Measurements from ENCODE around the gene OSBPL3.

OSBPL3 gene

GRCh38 chr7:24972166-24972477 is 7.9 kb downstream of the OSBPL3 start:
- in situ Hi-C loops (cut with HindIII; ENCODE audit: low pct_ligation_motif_present, low sequenced_read_pairs) = no loop called here
- TF ChIP-seq CTCF (IDR thresholded peaks at IDR 0.05; ENCODE audit: low read depth, low read length, missing control alignments) = no peak
- DNase-seq = no peak
- Histone ChIP-seq H3K27ac (peak overlapping the region; percentile 97), H3K36me3 (replicated peaks) (no peaks in the 10 kb centered on the region), H3K4me3 (ENCODE audit: low read depth, low read length) (no peak overlapping the region), H3K27me3 (replicated peaks) (no peaks in the 10 kb centered on the region)

- TF ChIP-seq CTCF (IDR thresholded peaks at IDR 0.05; ENCODE audit: low read depth, low read length, missing control alignments) = no peak
- Histone ChIP-seq H3K36me3 (replicated peaks) (no peaks in the 10 kb centered on the region), H3K27me3 (replicated peaks) (no peaks in the 10 kb centered on the region), H3K4me3 (ENCODE audit: low read depth, low read length) (no peak overlapping the region), H3K27ac (peak overlapping the region; percentile 97)
- in situ Hi-C loops (cut with HindIII; ENCODE audit: low pct_ligation_motif_present, low sequenced_read_pairs) = no loop called here
- peak; percentile 95 for DNase-seq
Measured at GRCh38 chr7:24971333-24972165, 8.4 kb downstream of the OSBPL3 start.

GRCh38 chr7:24970676-24971075 is 9.3 kb downstream of the OSBPL3 start:
- in situ Hi-C loops (cut with HindIII; ENCODE audit: low pct_ligation_motif_present, low sequenced_read_pairs) = no loop called here
- TF ChIP-seq CTCF (IDR thresholded peaks at IDR 0.05; ENCODE audit: low read depth, low read length, missing control alignments) = no peak
- no peaks in the 10 kb centered on the region for H3K27me3 ChIP-seq (replicated peaks)
- no peaks in the 10 kb centered on the region for H3K36me3 ChIP-seq (replicated peaks)
- no peak overlapping the region for H3K4me3 ChIP-seq (ENCODE audit: low read depth, low read length)
- no peak for DNase-seq
- peak overlapping the region; percentile 97 for H3K27ac ChIP-seq

GRCh38 chr7:24968165-24968564 is 11.8 kb downstream of the OSBPL3 start:
- H3K27ac ChIP-seq = no peak overlapping the region
- TF ChIP-seq CTCF (IDR thresholded peaks at IDR 0.05; ENCODE audit: low read depth, low read length, missing control alignments) = no peak
- in situ Hi-C loops (cut with HindIII; ENCODE audit: low pct_ligation_motif_present, low sequenced_read_pairs) = no loop called here
- H3K36me3 ChIP-seq (replicated peaks) = no peaks in the 10 kb centered on the region
- no peak for DNase-seq
- H3K4me3 ChIP-seq (ENCODE audit: low read depth, low read length) = no peak overlapping the region
- no peaks in the 10 kb centered on the region for H3K27me3 ChIP-seq (replicated peaks)

- in situ Hi-C loops (cut with HindIII; ENCODE audit: low pct_ligation_motif_present, low sequenced_read_pairs) = no loop called here
- Histone ChIP-seq H3K36me3 (replicated peaks) (no peaks in the 10 kb centered on the region), H3K27ac (no peak overlapping the region), H3K27me3 (replicated peaks) (no peaks in the 10 kb centered on the region), H3K4me3 (ENCODE audit: low read depth, low read length) (no peak overlapping the region)
- no peak for TF ChIP-seq CTCF (IDR thresholded peaks at IDR 0.05; ENCODE audit: low read depth, low read length, missing control alignments)
- no peak for DNase-seq
Measured at GRCh38 chr7:24967696-24968095, 12.3 kb downstream of the OSBPL3 start.

GRCh38 chr7:24966802-24967201 is 13.2 kb downstream of the OSBPL3 start:
- Histone ChIP-seq H3K27me3 (replicated peaks) (no peaks in the 10 kb centered on the region), H3K27ac (no peak overlapping the region), H3K36me3 (replicated peaks) (no peaks in the 10 kb centered on the region), H3K4me3 (ENCODE audit: low read depth, low read length) (no peak overlapping the region)
- in situ Hi-C loops (cut with HindIII; ENCODE audit: low pct_ligation_motif_present, low sequenced_read_pairs) = no loop called here
- TF ChIP-seq CTCF (IDR thresholded peaks at IDR 0.05; ENCODE audit: low read depth, low read length, missing control alignments) = no peak
- DNase-seq = no peak

Measured in brain microvascular endothelial cell (primary cell).